Neural cell (in vitro differentiated cells): ENCODE results near the gene POGZ.

Source experiments
- CTCF ChIP-seq: fragments of 450-650 bp; IDR thresholded peaks from 2 replicates; pipeline ENCODE4 v1.5.1; 2014; ENCODE audit warnings: antibody characterized with exemption, mild to moderate bottlenecking, moderate library complexity; ENCODE audit not compliant: poor library complexity, severe bottlenecking
- EP300 ChIP-seq: fragments of 450-650 bp; conservative IDR thresholded peaks from 2 replicates; pipeline ENCODE4 v1.6.1; 2014; ENCODE audit warnings: antibody characterized with exemption, mild to moderate bottlenecking, moderate library complexity; ENCODE audit not compliant: poor library complexity, severe bottlenecking
- EZH2 ChIP-seq: fragments of 200-600, 300-800 bp; shearing (Covaris generic), sonication (generic); IDR thresholded peaks from 2 replicates; pipeline ENCODE4 v1.6.1; 2014; ENCODE audit warnings: antibody characterized with exemption, low read length, borderline replicate concordance, mild to moderate bottlenecking; ENCODE audit not compliant: insufficient read depth, poor library complexity, severe bottlenecking
- POLR2AphosphoS5 ChIP-seq: IDR thresholded peaks from 2 replicates; pipeline ENCODE4 v1.6.1; 2012
- SMC3 ChIP-seq: fragments of 450-650 bp; conservative IDR thresholded peaks from 2 replicates; pipeline ENCODE4 v1.6.1; 2014; ENCODE audit warnings: antibody characterized with exemption, mild to moderate bottlenecking, moderate library complexity; ENCODE audit not compliant: poor library complexity
- TF ChIP-seq, protein P1 (sequence below): IDR thresholded peaks from 2 replicates; pipeline ENCODE4 v1.6.1; 2012; ENCODE audit warnings: borderline replicate concordance

- TF ChIP-seq CTCF (no peak), EP300 (no peak), EZH2 (no peak), SMC3 (no peak), POLR2AphosphoS5 (no peak)
- TF ChIP-seq, protein P1, sequence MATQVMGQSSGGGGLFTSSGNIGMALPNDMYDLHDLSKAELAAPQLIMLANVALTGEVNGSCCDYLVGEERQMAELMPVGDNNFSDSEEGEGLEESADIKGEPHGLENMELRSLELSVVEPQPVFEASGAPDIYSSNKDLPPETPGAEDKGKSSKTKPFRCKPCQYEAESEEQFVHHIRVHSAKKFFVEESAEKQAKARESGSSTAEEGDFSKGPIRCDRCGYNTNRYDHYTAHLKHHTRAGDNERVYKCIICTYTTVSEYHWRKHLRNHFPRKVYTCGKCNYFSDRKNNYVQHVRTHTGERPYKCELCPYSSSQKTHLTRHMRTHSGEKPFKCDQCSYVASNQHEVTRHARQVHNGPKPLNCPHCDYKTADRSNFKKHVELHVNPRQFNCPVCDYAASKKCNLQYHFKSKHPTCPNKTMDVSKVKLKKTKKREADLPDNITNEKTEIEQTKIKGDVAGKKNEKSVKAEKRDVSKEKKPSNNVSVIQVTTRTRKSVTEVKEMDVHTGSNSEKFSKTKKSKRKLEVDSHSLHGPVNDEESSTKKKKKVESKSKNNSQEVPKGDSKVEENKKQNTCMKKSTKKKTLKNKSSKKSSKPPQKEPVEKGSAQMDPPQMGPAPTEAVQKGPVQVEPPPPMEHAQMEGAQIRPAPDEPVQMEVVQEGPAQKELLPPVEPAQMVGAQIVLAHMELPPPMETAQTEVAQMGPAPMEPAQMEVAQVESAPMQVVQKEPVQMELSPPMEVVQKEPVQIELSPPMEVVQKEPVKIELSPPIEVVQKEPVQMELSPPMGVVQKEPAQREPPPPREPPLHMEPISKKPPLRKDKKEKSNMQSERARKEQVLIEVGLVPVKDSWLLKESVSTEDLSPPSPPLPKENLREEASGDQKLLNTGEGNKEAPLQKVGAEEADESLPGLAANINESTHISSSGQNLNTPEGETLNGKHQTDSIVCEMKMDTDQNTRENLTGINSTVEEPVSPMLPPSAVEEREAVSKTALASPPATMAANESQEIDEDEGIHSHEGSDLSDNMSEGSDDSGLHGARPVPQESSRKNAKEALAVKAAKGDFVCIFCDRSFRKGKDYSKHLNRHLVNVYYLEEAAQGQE = no peak
Observed at GRCh38 chr1:151406176-151406575, 53.1 kb downstream of the POGZ start.
